PC-9 (cell line): ENCODE data around the gene ADD3.

ENCODE experiments used
- CTCF ChIP-seq: fragments of 200-600 bp; sonication (generic); conservative IDR thresholded peaks from 2 replicates; pipeline ENCODE4 v1.6.1; 2017; ENCODE audit warnings: mixed run types, antibody characterized with exemption, mild to moderate bottlenecking, moderate library complexity
- EZH2 ChIP-seq: fragments of 200-600 bp; sonication (generic); IDR thresholded peaks from 2 replicates; pipeline ENCODE4 v1.8.0; 2017; ENCODE audit warnings: antibody characterized with exemption, low read depth

GRCh38 chr10:109996225-109996624, 11.6 kb upstream of the ADD3 start:
- no peak for TF ChIP-seq CTCF
- TF ChIP-seq EZH2: no peak
